ENCODE data around the gene LRP1B.

GRCh38 chr2:141498561-141498960 lies 632.3 kb downstream of the LRP1B start:
- TF ChIP-seq CTCF (IDR thresholded peaks at IDR 0.05) (no peak), EZH2 (IDR thresholded peaks at IDR 0.05; ENCODE audit: borderline replicate concordance, insufficient read depth, low read depth, low read length, poor library complexity, severe bottlenecking) (no peak)
